HG03039 (cell line): ENCODE results near the gene STX12.
"Not testable (repeated sequence)": the region's sequence is repeated elsewhere in the genome, so short reads cannot be mapped to it uniquely, and the experiment has no call there.

ENCODE experiments used
- ATAC-seq: cut with Tn5 transposase; IDR thresholded peaks from one replicate; pipeline ENCODE4 v1.9.1; 2021; ENCODE audit warnings: mild to moderate bottlenecking, moderate library complexity; ENCODE audit not compliant: unreplicated experiment

The STX12 gene

GRCh38 chr1:27774654-27775053 lies 1.6 kb downstream of the STX12 start:
- ATAC-seq: no peak

DNA sequence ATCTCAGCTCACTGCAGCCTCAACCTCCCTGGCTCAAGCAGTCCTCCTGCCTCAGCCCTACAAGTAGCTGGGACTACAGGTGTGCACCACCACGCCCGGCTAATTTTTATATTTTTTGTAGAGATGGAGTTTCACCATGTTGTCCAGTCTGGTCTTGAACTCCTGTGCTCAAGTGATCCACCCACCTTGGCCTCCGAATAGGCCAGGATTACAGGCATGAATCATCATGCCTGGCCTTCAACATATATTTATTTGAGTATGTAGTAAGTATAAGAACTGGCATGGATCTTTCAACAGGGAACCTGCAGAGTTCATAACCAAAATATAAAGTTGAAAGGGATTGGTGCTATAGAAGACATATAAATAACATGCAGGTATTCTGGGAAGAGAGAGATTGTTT lies 2.3 kb downstream of the STX12 start:
- ATAC-seq: not testable (repeated sequence)

- ATAC-seq: not testable (repeated sequence)
These were observed 3.3 kb downstream of the STX12 start for GRCh38 chr1:27776276-27776675.

DNA sequence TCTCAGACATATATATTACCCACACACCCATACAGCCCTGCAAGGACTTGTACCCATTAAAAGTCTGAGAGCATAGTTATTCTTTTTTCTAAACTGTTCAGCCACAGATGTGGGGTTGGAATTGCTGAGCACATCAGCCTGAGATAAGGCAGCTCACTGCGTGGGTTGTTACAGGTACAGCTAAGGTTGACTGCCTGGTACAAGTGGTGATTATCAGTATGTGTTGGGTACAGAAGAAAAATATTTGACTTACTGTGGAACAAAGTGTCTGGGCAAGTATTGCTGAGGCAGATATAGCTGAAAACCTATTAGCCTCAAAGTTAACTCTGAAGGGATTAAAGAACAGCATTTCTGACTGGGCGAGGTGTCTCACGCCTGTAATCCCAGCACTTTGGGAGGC lies 5.0 kb downstream of the STX12 start:
- no peak for ATAC-seq

- no peak for ATAC-seq
These were observed 6.1 kb downstream of the STX12 start for GRCh38 chr1:27779122-27779521.

DNA sequence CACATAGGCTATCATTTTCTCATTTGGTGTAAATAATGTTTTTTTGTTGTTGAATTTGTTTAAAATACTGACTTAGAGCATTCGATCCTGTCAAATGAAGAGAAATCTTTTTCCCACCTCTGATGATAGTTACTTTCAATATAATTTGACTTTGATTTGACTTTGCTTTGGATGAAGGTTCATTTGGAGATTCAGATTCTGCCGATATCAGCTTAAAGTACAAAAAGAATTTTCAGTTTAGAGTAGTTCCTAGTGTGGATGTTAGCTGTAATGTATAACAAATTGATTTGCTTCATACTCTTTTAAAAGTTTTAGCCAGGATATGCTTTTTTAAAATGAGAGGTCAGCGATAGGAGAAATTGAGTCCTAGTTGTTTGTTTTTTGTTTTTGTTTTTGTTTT lies 9.9 kb downstream of the STX12 start:
- ATAC-seq: no peak

GRCh38 chr1:27784700-27785099 lies 11.7 kb downstream of the STX12 start:
- ATAC-seq: no peak

GRCh38 chr1:27785781-27786455 lies 12.9 kb downstream of the STX12 start:
- no peak for ATAC-seq

GRCh38 chr1:27787895-27788294 lies 14.9 kb downstream of the STX12 start:
- ATAC-seq: no peak

DNA sequence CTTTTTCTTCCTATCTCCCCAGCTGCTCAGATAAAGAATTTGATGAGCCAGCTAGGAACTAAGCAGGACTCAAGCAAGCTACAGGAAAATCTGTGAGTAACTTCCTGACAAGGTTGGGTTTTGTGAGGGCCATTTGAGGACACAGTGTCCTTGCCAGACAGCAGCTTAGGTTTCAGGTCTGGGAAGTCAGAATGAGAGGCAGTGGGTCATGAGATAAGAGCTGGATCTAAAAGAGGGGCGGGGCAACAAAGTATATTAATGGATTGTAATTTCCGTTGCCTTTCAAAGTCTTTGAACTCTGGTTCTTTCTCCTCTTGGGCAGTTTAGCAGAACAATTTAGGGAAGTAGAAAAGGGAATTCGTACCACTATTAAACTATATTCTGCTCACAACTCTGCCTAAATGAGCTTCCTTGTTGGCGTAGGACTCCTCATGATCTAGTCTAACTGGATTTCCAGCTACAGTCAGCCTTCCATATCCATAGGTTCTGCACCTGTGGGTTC lies 16.6 kb downstream of the STX12 start:
- ATAC-seq: no peak

DNA sequence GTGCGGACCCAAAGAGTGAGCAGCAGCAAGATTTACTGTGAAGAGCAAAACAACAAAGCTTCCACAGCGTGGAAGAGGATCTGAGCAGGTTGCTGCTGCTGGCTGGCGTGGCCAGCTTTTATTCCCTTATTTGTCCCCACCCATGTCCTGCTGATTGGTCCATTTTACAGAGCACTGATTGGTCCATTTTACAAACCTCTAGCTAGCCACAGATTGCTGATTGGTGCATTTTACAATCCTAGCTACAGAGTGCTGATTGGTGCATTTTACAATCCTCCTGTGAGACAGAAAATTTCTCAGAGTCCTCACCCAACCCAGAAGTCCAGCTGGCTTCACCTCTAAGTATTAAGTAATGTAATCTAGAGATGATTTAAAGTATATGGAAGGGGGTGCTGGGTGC lies 17.3 kb downstream of the STX12 start:
- not testable (repeated sequence) for ATAC-seq

- no peak for ATAC-seq
These were observed 22.6 kb downstream of the STX12 start for GRCh38 chr1:27795601-27796000.

GRCh38 chr1:27804791-27805190 lies 31.8 kb downstream of the STX12 start:
- no peak for ATAC-seq

DNA sequence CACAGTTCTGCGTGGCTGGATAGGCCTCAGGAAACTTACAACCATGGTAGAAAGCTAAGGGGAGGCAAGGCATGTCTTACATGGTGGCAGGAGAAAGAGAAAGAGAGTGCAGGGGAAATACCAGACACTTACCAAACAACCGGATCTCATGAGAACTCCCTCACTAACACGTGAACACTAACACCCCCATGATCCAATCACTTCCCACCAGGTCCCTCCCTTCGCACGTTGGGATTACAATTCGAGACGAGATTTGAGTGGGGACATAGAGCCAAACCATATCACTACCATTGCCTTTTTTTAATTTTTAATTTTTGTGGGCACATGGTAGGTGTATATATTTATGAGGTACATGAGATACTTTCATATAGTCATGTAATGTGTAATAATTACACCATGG lies 33.7 kb downstream of the STX12 start:
- ATAC-seq: no peak

DNA sequence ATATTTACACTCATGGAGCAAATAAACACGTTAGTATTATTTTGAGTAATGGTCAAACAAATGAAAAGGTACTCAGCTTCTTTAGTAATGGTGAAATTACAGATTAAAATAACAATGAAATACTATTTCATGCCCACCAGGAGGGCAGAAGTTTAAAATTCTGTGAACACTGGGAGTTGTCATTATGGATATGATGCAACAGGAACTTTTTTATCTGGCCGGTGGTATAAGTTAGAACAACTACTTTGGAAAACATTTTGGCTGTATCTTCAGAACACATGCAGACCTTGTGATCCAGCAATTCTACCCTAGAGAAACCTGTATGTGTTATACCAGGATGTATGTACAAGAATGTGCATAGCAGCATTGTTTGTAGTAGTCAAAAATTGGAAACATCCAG lies 34.4 kb downstream of the STX12 start:
- no peak for ATAC-seq

DNA sequence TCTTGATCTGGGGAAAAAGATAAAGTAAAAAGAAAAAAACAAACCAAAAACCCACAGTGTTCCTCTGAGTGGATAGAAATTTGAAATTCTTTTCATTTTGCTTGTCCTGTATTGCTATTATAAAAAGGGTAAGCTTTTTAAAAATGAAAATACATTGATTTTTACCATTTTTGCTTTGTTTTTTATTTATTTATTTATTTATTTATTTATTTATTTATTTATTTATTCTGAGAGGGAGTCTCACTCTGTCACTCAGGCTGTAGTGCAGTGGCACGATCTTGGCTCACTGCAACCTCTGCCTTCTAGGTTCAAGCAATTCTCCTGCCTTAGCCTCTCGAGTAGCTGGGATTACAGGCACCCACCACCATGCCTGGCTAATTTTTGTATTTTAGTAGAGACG lies 35.1 kb downstream of the STX12 start:
- ATAC-seq: not testable (repeated sequence)

DNA sequence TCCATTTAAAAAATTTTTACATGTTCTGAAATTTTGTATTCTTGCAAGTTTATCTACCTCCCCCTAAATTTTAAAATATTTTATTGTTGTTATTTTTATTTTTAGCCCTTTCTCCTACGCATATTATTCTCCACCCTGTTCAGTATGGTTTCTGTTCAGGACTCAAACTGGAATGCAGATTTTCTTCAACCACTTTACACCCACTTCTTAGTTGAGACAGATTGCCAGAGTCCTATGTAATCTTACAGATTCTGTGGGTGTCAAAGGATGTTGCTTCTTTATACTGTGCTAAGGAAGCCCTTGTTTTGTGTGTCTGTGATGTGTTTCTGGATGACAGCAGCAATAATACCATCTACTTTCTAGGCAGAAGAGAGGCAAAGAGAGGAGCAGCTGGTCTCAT lies 36.9 kb downstream of the STX12 start:
- ATAC-seq: no peak

DNA sequence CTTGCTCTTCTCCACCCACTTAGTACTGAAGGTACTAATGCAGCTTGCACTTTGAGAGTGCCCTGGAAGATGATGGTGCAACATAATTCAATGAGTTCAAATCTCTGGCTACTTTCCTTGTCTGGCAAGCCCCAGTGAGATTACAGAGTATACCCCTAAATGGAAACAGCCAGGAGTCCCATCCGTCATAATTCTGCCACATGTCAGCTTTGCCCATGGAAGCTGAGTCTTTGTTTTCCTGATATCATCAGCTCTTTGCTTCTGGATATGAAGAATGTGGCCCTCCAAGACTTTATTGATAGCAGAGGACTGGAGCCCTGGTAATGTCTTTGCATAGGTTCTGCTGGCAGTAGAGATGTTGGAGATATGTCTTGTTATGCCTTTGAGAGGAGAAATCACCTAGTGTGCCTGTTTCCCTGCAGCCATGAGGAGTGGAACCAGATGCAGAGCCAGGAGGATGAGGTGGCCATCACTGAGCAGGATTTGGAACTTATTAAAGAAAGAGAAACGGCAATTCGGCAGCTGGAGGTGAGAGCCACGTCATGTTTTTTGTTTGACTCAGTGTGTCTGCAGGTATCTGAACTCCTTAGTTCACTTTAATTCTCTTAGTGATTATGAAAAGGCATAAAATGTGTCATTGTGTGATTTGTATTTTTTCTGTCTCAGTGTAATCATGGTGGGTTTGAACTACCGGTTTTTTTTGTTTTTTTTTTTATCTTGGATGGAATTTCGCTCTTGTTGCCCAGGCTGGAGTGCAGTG lies 38.9 kb downstream of the STX12 start:
- no peak for ATAC-seq

- no peak for ATAC-seq
These were observed 44.1 kb downstream of the STX12 start for GRCh38 chr1:27816921-27817630.

DNA sequence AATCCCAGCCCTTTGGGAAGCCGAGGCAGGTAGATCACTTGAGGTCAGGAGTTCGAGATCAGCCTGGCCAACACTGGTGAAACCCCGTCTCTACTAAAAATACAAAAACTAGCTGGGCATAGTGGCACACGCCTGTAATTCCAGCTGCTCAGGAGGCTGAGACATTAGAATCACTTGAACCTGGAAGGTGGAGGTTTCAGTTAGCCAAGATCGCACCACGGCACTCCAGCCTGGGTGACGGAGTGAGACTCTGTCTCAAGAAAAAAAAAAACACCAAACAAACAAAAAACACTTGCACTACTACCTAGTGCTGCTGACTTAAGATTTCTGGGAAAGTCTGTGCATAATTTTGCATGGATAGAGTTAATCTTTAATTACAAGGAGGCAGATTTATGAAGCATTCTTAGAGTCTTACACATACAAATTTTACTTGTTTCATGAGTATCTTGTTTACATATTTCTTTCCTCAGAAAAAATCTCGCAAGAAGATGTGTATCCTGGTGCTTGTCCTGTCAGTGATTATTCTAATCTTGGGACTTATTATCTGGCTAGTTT lies 48.8 kb downstream of the STX12 start:
- ATAC-seq: no peak

- no peak for ATAC-seq
These were observed 50.8 kb downstream of the STX12 start for GRCh38 chr1:27823784-27824183.
